Lower lobe of right lung (tissue), 2 donors: ENCODE data around the gene MYL3. TPM values are rescaled to one million over a fixed set of nuclear protein-coding genes. Genes with fewer than 3 reads are reported as not detected.
A peak's percentile ranks its signal among the peaks of the same experiment; 100 is the strongest.

Source experiments
- ATAC-seq, 2 donors: fragments of 200-7000 bp; cut with Tn5 transposase; one replicate each; pipeline ENCODE4 v1.9.1; 2020 to 2022; ENCODE audit warnings: mild to moderate bottlenecking in 2 of 2, moderate library complexity in 2 of 2
- DNase-seq: peaks from one replicate; pipeline ENCODE4 v3.0.0-alpha.2; 2020
- H3K27ac ChIP-seq: fragments of 200-600 bp; one replicate; pipeline ENCODE4 v1.8.0; 2022
- H3K27me3 ChIP-seq: fragments of 200-600 bp; one replicate; pipeline ENCODE4 v1.8.0; 2022; ENCODE audit warnings: low read depth
- H3K36me3 ChIP-seq: fragments of 200-600 bp; one replicate; pipeline ENCODE4 v1.8.0; 2022; ENCODE audit warnings: mild to moderate bottlenecking
- H3K4me1 ChIP-seq: fragments of 200-600 bp; one replicate; pipeline ENCODE4 v1.8.0; 2022
- H3K4me3 ChIP-seq: fragments of 200-600 bp; one replicate; pipeline ENCODE4 v1.8.0; 2022; ENCODE audit warnings: mild to moderate bottlenecking
- H3K9me3 ChIP-seq: fragments of 200-600 bp; one replicate; pipeline ENCODE4 v1.8.0; 2022
- CTCF ChIP-seq: fragments of 200-600 bp; IDR thresholded peaks from one replicate; pipeline ENCODE4 v1.8.0; 2022; ENCODE audit warnings: antibody characterized with exemption, mild to moderate bottlenecking
- intact Hi-C: fragments of 100-400 bp; cut with DNase I; formaldehyde crosslinking; loops from one replicate; pipeline ENCODE4 v1.11.0; 2022
- total RNA-seq: library from RNA; stranded (reverse); fragmentation: NEBNext Ultra II Directional; extraction: Animal tissue kit (Norgen Biotek cat#: 25700); gene quantifications from one replicate; pipeline ENCODE4 v1.2.1, GENCODE V29; 2021
- donor health status: DM: no; HTN: yes; CAD: no; lungs with severe emphysema.

Gene MYL3
- total RNA-seq, 1 donor from 2014 or later: 2.0 TPM

GRCh38 chr3:46901061-46901460 is 37.8 kb upstream of the MYL3 start:
- no peaks in the 10 kb centered on the region for H3K9me3 ChIP-seq
- TF ChIP-seq CTCF: no peak
- peaks cover 14% of the 10 kb centered on the region for H3K4me1 ChIP-seq
- intact Hi-C loops: no loop called here
- no peak for DNase-seq
- H3K36me3 ChIP-seq: no peaks in the 10 kb centered on the region
- no peak overlapping the region for H3K27ac ChIP-seq
- ATAC-seq: no peak
- peaks cover 21% of the 10 kb centered on the region for H3K27me3 ChIP-seq
- H3K4me3 ChIP-seq: no peak overlapping the region

GRCh38 chr3:46900356-46900755 is 37.1 kb upstream of the MYL3 start:
- H3K27me3 ChIP-seq: peaks cover 21% of the 10 kb centered on the region
- no peaks in the 10 kb centered on the region for H3K9me3 ChIP-seq
- no peak overlapping the region for H3K4me3 ChIP-seq
- no peaks in the 10 kb centered on the region for H3K36me3 ChIP-seq
- no peak for ATAC-seq
- no peak for TF ChIP-seq CTCF
- peaks cover 14% of the 10 kb centered on the region for H3K4me1 ChIP-seq
- intact Hi-C loops: no loop called here
- H3K27ac ChIP-seq: no peak overlapping the region
- no peak for DNase-seq

- no peak for ATAC-seq
- Histone ChIP-seq H3K4me1 (peaks cover 14% of the 10 kb centered on the region), H3K36me3 (no peaks in the 10 kb centered on the region), H3K9me3 (no peaks in the 10 kb centered on the region), H3K27me3 (peaks cover 21% of the 10 kb centered on the region), H3K4me3 (no peak overlapping the region), H3K27ac (no peak overlapping the region)
- intact Hi-C loops: no loop called here
- no peak for TF ChIP-seq CTCF
- peak; percentile 31 for DNase-seq
Measured at GRCh38 chr3:46900007-46900292, 36.7 kb upstream of the MYL3 start.

- Histone ChIP-seq H3K36me3 (no peaks in the 10 kb centered on the region), H3K27me3 (peaks cover 21% of the 10 kb centered on the region), H3K4me1 (peaks cover 14% of the 10 kb centered on the region), H3K4me3 (no peak overlapping the region), H3K27ac (no peak overlapping the region), H3K9me3 (no peaks in the 10 kb centered on the region)
- intact Hi-C loops: loop anchor here (10.0 kb wide), 1 partner anchor 195 kb away; the partner anchor contains the start of gene TMIE
- no peak for TF ChIP-seq CTCF
- DNase-seq: peak; percentile 38
- no peak for ATAC-seq
Measured at GRCh38 chr3:46899151-46900006, 36.1 kb upstream of the MYL3 start.

GRCh38 chr3:46898321-46899150 is 35.3 kb upstream of the MYL3 start:
- Histone ChIP-seq H3K36me3 (no peaks in the 10 kb centered on the region), H3K9me3 (no peaks in the 10 kb centered on the region), H3K4me1 (peaks cover 14% of the 10 kb centered on the region), H3K4me3 (no peak overlapping the region), H3K27ac (no peak overlapping the region), H3K27me3 (peaks cover 21% of the 10 kb centered on the region)
- ATAC-seq (peak in 1 of 2 donors; percentile 26), DNase-seq (peak; percentile 46)
- intact Hi-C loops: loop anchor here (10.0 kb wide), 1 partner anchor 194 kb away; the partner anchor contains the start of gene TMIE
- TF ChIP-seq CTCF: no peak
